Esophagus squamous epithelium (tissue), 4 donors: ENCODE results near the gene COX20.

ENCODE experiments used
- POLR2A ChIP-seq, 4 donors: fragments of 450-650 bp; IDR thresholded peaks; one replicate each; pipeline ENCODE4 v1.6.1; 2017; ENCODE audit warnings: antibody characterized with exemption in 4 of 4, mild to moderate bottlenecking in 4 of 4, moderate library complexity in 3 of 4
- TF ChIP-seq, protein P1 (sequence below), 6 experiments: fragments of 450-650 bp in 4 of 6; fragments of 200-600 bp in 2 of 6; sonication (generic) in 2 of 6; IDR thresholded peaks; one replicate each; pipeline ENCODE4 v1.5.1; 2016 to 2019; ENCODE audit warnings: antibody characterized with exemption in 6 of 6, mild to moderate bottlenecking in 4 of 6, moderate library complexity in 4 of 6

DNA sequence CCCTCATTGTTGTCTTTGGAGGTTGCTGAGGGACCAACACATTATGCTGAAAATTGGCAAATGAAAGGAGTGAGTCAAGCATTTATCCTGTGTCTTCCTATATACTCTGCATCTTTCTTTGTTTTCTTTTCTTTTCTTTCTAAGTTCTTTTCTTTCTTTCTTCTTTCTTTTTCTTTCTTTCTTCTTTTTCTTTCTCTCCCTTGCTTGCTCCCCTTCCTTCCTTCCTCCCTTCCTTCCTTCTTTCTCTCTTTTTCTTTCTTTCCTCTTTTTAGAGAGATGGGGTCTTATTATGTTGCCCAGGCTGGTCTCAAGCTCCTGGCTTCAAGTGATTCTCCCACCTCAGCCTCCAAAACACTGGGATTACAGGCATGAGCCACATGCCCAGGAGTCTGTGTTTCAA is 28.3 kb upstream of the COX20 start:
- TF ChIP-seq POLR2A (IDR thresholded peaks at IDR 0.05): no peak
- TF ChIP-seq, protein P1, sequence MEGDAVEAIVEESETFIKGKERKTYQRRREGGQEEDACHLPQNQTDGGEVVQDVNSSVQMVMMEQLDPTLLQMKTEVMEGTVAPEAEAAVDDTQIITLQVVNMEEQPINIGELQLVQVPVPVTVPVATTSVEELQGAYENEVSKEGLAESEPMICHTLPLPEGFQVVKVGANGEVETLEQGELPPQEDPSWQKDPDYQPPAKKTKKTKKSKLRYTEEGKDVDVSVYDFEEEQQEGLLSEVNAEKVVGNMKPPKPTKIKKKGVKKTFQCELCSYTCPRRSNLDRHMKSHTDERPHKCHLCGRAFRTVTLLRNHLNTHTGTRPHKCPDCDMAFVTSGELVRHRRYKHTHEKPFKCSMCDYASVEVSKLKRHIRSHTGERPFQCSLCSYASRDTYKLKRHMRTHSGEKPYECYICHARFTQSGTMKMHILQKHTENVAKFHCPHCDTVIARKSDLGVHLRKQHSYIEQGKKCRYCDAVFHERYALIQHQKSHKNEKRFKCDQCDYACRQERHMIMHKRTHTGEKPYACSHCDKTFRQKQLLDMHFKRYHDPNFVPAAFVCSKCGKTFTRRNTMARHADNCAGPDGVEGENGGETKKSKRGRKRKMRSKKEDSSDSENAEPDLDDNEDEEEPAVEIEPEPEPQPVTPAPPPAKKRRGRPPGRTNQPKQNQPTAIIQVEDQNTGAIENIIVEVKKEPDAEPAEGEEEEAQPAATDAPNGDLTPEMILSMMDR (IDR thresholded peaks at IDR 0.05): no peak
